ENCODE results near the gene ICAM1. TPM values are rescaled to one million over a fixed set of nuclear protein-coding genes. Genes with fewer than 3 reads are reported as not detected.
A peak's percentile ranks its signal among the peaks of the same experiment; 100 is the strongest.

Gene ICAM1
- total and polyA plus RNA-seq, 2 donors from 2014 or later, result 16.3 to 50.3 TPM

DNA sequence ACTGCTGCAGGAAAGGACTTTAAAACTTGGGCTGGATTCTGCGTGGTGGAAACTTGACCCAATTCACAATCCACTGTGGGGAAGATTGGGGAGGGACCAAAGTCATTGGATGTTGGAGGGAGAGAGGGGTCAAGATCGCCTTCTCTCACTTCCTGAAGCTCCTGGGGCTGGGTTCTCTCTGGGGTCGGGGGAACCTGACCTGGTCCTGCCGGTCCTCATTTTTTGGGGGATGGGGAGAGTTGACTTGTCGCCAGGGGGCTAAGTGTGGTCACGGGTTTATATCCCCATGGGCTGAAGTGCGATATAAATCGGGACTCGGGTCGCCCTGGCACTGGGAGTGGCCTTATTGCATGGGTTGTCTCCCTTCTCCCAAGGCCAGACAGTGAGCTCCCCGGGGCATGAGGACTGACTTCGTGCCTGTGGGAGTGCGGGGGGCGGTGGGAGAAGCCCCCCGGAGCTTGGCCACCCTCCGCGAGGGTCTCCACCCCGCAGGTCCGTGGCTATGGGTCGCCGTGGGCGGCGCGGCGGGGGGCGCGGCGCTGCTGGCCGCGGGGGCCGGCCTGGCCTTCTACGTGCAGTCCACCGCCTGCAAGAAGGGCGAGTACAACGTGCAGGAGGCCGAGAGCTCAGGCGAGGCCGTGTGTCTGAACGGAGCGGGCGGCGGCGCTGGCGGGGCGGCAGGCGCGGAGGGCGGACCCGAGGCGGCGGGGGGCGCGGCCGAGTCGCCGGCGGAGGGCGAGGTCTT lies 25.1 kb downstream of the ICAM1 start:
- H3K27ac ChIP-seq (ENCODE audit: low read depth in 2 of 2, low read length in 2 of 2), result no peak overlapping the region
- peaks cover 42% of the 10 kb centered on the region for H3K27me3 ChIP-seq (ENCODE audit: control insufficient read depth, insufficient read depth, low read length)
- intact Hi-C loops (cut with DNase I), result no loop called here
- no peak overlapping the region for H3K9ac ChIP-seq (ENCODE audit: low read length in 3 of 3)
- no peak for FAIRE-seq
- peaks cover 0 to 29% (median 3%) of the 10 kb centered on the region in 3 donors for H3K4me1 ChIP-seq (ENCODE audit: control insufficient read depth in 2 of 3, insufficient read depth in 2 of 3, low read depth in 1 of 3, low read length in 3 of 3)
- no peaks in the 10 kb centered on the region for H3K9me3 ChIP-seq (ENCODE audit: control insufficient read depth in 2 of 3, insufficient read depth in 1 of 3, low read length in 3 of 3)
- DNase-seq, result peak in 1 of 5 donors; percentile 36
- no peak overlapping the region for H3K4me3 ChIP-seq (ENCODE audit: low read length in 3 of 3)
- H3K36me3 ChIP-seq (ENCODE audit: control insufficient read depth in 2 of 3, insufficient read depth in 3 of 3, low read length in 3 of 3), result no peaks in the 10 kb centered on the region
- TF ChIP-seq, protein P1, sequence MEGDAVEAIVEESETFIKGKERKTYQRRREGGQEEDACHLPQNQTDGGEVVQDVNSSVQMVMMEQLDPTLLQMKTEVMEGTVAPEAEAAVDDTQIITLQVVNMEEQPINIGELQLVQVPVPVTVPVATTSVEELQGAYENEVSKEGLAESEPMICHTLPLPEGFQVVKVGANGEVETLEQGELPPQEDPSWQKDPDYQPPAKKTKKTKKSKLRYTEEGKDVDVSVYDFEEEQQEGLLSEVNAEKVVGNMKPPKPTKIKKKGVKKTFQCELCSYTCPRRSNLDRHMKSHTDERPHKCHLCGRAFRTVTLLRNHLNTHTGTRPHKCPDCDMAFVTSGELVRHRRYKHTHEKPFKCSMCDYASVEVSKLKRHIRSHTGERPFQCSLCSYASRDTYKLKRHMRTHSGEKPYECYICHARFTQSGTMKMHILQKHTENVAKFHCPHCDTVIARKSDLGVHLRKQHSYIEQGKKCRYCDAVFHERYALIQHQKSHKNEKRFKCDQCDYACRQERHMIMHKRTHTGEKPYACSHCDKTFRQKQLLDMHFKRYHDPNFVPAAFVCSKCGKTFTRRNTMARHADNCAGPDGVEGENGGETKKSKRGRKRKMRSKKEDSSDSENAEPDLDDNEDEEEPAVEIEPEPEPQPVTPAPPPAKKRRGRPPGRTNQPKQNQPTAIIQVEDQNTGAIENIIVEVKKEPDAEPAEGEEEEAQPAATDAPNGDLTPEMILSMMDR (IDR thresholded peaks at IDR 0.05; ENCODE audit: borderline replicate concordance, extremely low read depth, insufficient read depth), result no peak

DNA sequence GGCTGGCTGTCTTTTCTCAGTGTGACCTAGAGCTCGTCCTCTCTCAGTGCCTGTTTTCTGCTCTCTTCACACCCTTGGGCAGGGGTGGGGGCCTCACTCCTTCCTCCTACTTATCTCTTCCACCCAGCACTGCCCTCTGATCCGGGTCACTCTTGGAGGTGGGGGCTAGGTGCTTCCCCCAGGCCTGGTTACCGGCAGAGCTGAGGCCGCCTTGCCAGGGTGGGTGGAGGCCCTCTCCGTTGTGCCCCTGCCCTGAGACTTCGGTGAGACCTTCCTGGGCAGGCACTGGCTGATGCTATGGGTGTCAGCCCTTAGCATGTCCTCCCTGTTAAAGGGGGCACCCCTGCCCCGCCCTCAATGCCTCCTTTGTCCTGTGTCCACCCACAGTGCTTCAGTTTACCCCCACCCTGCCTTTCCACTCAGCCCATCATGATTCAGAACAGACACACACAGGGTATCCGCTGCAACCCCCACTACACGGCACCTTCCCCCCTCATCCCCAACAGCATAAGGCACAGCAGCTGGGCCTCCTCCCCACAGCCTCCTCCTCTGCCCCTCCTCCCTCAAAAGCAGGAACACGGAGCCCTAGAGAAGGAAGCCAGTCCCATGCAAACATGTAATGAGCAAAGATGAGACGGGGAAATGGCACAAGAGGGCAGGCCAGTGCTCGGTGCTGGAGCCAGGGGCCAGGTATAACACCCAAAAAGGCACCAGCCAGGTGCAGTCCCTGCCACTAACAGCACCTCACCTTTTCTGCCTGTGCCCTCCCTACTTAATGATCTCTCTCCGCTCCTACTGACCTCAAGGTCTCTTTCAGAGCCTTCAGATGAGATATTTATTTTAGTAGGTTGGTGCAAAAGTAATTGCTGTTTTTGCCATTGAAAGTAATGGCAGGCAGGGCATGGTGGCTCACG lies 28.9 kb downstream of the ICAM1 start:
- TF ChIP-seq, protein P1 (IDR thresholded peaks at IDR 0.05; ENCODE audit: borderline replicate concordance, extremely low read depth, insufficient read depth), result no peak
- Histone ChIP-seq H3K4me1 (ENCODE audit: control insufficient read depth in 2 of 3, insufficient read depth in 2 of 3, low read depth in 1 of 3, low read length in 3 of 3) (peaks cover 0 to 11% (median 0%) of the 10 kb centered on the region in 3 donors), H3K27ac (ENCODE audit: low read depth in 2 of 2, low read length in 2 of 2) (no peak overlapping the region), H3K9me3 (ENCODE audit: control insufficient read depth in 2 of 3, insufficient read depth in 1 of 3, low read length in 3 of 3) (no peaks in the 10 kb centered on the region), H3K4me3 (ENCODE audit: low read length in 3 of 3) (no peak overlapping the region), H3K9ac (ENCODE audit: low read length in 3 of 3) (no peak overlapping the region), H3K27me3 (ENCODE audit: control insufficient read depth, insufficient read depth, low read length) (peaks cover 15% of the 10 kb centered on the region), H3K36me3 (ENCODE audit: control insufficient read depth in 2 of 3, insufficient read depth in 3 of 3, low read length in 3 of 3) (no peaks in the 10 kb centered on the region)
- intact Hi-C loops (cut with DNase I), result no loop called here
- FAIRE-seq (no peak), DNase-seq (no peak)

DNA sequence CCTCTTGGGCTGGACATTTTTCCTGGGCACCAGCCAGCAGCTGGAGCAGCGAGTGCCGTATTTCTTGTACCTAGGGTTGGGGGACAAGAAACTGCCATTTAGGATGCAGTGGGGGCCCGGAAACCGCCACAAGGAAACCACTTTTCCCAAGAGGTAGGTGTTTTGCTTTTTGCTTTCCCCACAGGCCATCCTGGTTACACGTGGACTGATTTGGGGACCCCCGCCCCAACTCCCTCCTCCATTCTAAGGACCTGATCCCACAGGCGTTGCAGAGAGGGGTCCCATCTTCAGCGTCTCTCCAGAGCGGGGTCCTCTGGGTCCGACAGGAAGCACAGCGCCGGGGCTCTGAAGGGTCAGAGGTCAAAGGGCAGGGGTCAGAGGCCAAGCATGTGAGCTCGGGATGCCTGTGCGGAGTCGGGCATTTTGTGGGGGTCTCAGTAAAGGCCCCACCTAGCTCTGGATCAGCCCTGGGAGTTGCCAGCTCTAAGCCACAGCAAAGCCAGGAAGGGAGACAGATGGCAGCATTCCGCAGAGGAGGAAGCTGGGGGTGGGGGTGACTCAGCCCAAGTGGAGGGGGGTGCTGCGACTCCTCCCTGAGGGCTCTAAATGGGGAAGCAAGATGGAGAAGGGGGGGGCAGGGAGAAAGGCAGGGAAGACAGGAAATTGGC lies 34.4 kb downstream of the ICAM1 start:
- intact Hi-C loops (cut with DNase I), result no loop called here

More for the DNA sequence above, 34.4 kb downstream of the ICAM1 start:
- no peak overlapping the region for H3K27ac ChIP-seq (ENCODE audit: low read depth in 2 of 2, low read length in 2 of 2)
- no peak overlapping the region for H3K9ac ChIP-seq (ENCODE audit: low read length in 3 of 3)
- no peak overlapping the region for H3K4me3 ChIP-seq (ENCODE audit: low read length in 3 of 3)
- H3K27me3 ChIP-seq (ENCODE audit: control insufficient read depth, insufficient read depth, low read length), result no peaks in the 10 kb centered on the region
- H3K4me1 ChIP-seq (ENCODE audit: control insufficient read depth in 2 of 3, insufficient read depth in 2 of 3, low read depth in 1 of 3, low read length in 3 of 3), result no peaks in the 10 kb centered on the region
- no peak for FAIRE-seq
- TF ChIP-seq, protein P1 (IDR thresholded peaks at IDR 0.05; ENCODE audit: borderline replicate concordance, extremely low read depth, insufficient read depth), result no peak
- no peaks in the 10 kb centered on the region for H3K9me3 ChIP-seq (ENCODE audit: control insufficient read depth in 2 of 3, insufficient read depth in 1 of 3, low read length in 3 of 3)
- DNase-seq, result no peak
- no peaks in the 10 kb centered on the region for H3K36me3 ChIP-seq (ENCODE audit: control insufficient read depth in 2 of 3, insufficient read depth in 3 of 3, low read length in 3 of 3)
